ENCODE measurements around the gene C1QTNF6. TPM values are rescaled to one million over a fixed set of nuclear protein-coding genes. Genes with fewer than 3 reads are reported as not detected.

The C1QTNF6 gene
- total and polyA plus RNA-seq, 2 experiments from 2014 or later = 23.6 to 29.7 TPM

DNA sequence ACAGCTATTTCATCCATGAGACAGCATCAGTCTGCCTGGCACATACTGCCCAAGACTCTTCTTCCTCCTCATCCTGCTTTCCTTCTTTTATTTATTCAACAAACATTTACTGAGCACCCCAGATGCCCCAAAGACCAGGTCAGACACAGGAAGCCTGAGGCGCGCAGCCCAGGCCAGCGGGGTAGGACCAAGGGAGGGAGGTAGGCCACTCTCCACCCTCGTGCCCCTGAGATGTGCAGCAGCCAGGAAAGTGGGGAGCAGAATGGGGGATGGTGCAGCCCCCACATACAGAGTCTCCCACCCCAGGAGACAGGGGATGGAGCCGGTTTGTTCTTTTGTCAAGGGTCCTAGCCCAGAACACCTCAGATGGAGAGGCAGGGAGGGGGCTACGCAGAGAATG lies 34.1 kb downstream of the C1QTNF6 start:
- Histone ChIP-seq H3K36me3 (replicated peaks; ENCODE audit: insufficient read depth, low read depth) (no peaks in the 10 kb centered on the region), H3K79me2 (no peaks in the 10 kb centered on the region), H3K9me2 (replicated peaks; ENCODE audit: insufficient read depth) (no peaks in the 10 kb centered on the region), H4K20me1 (ENCODE audit: insufficient read depth, poor library complexity, severe bottlenecking) (no peaks in the 10 kb centered on the region), H3K4me1 (ENCODE audit: insufficient read depth) (no peaks in the 10 kb centered on the region), H2AFZ (no peak overlapping the region), H3K27ac (no peak overlapping the region), H3K27me3 (no peaks in the 10 kb centered on the region), H3K9me3 (ENCODE audit: low read depth) (no peaks in the 10 kb centered on the region), H3K4me3 (no peak overlapping the region), H3K4me2 (no peak overlapping the region)
- WGBS (ENCODE audit: low lambda C conversion rate, missing lambda C conversion rate) = 95% methylated on average over 6 of the region's 6 CpGs
- DNase-seq (ENCODE audit: low spot score) = no peak
- no peak for TF ChIP-seq EZH2phosphoT487 (IDR thresholded peaks at IDR 0.05; ENCODE audit: low read depth, severe bottlenecking, unreplicated experiment)
- TF ChIP-seq, protein P1, sequence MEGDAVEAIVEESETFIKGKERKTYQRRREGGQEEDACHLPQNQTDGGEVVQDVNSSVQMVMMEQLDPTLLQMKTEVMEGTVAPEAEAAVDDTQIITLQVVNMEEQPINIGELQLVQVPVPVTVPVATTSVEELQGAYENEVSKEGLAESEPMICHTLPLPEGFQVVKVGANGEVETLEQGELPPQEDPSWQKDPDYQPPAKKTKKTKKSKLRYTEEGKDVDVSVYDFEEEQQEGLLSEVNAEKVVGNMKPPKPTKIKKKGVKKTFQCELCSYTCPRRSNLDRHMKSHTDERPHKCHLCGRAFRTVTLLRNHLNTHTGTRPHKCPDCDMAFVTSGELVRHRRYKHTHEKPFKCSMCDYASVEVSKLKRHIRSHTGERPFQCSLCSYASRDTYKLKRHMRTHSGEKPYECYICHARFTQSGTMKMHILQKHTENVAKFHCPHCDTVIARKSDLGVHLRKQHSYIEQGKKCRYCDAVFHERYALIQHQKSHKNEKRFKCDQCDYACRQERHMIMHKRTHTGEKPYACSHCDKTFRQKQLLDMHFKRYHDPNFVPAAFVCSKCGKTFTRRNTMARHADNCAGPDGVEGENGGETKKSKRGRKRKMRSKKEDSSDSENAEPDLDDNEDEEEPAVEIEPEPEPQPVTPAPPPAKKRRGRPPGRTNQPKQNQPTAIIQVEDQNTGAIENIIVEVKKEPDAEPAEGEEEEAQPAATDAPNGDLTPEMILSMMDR (IDR thresholded peaks at IDR 0.05; ENCODE audit: poor library complexity) = no peak
- TF ChIP-seq EZH2 (IDR thresholded peaks at IDR 0.05; ENCODE audit: borderline replicate concordance) = no peak

DNA sequence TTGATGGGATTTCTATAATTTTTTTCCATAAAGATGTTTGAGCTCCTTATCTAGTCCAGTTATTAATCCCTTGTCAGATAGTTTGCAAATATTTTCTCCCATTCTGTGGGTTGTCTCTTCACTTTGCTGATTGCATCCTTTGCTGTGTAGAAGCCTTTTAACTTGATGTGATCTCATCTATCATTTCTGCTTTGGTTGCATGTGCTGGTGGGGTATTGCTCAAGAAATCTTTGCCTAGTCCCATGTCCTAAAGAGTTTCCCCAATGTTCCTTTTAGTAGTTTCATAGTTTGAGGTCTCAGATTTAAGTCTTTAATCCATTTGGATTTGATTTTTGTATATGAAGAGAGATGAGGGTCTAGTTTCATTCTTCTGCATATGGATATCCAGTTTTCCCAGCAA lies 36.6 kb downstream of the C1QTNF6 start:
- no peaks in the 10 kb centered on the region for H3K79me2 ChIP-seq
- no peak overlapping the region for H3K27ac ChIP-seq

GRCh38 chr22:37150701-37151100 lies 37.3 kb downstream of the C1QTNF6 start:
- Histone ChIP-seq H3K27me3 (no peaks in the 10 kb centered on the region), H3K9me3 (ENCODE audit: low read depth) (no peaks in the 10 kb centered on the region), H3K36me3 (replicated peaks; ENCODE audit: insufficient read depth, low read depth) (no peaks in the 10 kb centered on the region), H4K20me1 (ENCODE audit: insufficient read depth, poor library complexity, severe bottlenecking) (no peaks in the 10 kb centered on the region), H3K4me3 (no peak overlapping the region), H3K27ac (no peak overlapping the region), H3K4me1 (ENCODE audit: insufficient read depth) (no peaks in the 10 kb centered on the region), H3K9me2 (replicated peaks; ENCODE audit: insufficient read depth) (no peaks in the 10 kb centered on the region), H3K79me2 (no peaks in the 10 kb centered on the region), H2AFZ (no peak overlapping the region), H3K4me2 (no peak overlapping the region)
- DNase-seq (ENCODE audit: low spot score) = no peak
- TF ChIP-seq, protein P1 (IDR thresholded peaks at IDR 0.05; ENCODE audit: poor library complexity) = no peak
- no peak for TF ChIP-seq EZH2phosphoT487 (IDR thresholded peaks at IDR 0.05; ENCODE audit: low read depth, severe bottlenecking, unreplicated experiment)
- no peak for TF ChIP-seq EZH2 (IDR thresholded peaks at IDR 0.05; ENCODE audit: borderline replicate concordance)

More for the DNA sequence above, 36.6 kb downstream of the C1QTNF6 start:
- no peaks in the 10 kb centered on the region for H3K9me3 ChIP-seq (ENCODE audit: low read depth)
- no peak overlapping the region for H2AFZ ChIP-seq
- no peaks in the 10 kb centered on the region for H3K36me3 ChIP-seq (replicated peaks; ENCODE audit: insufficient read depth, low read depth)
- no peaks in the 10 kb centered on the region for H4K20me1 ChIP-seq (ENCODE audit: insufficient read depth, poor library complexity, severe bottlenecking)
- H3K27me3 ChIP-seq = no peaks in the 10 kb centered on the region
- no peak for DNase-seq (ENCODE audit: low spot score)
- TF ChIP-seq, protein P1 (IDR thresholded peaks at IDR 0.05; ENCODE audit: poor library complexity) = no peak
- TF ChIP-seq EZH2phosphoT487 (IDR thresholded peaks at IDR 0.05; ENCODE audit: low read depth, severe bottlenecking, unreplicated experiment) (no peak), EZH2 (IDR thresholded peaks at IDR 0.05; ENCODE audit: borderline replicate concordance) (no peak)
- no peak overlapping the region for H3K4me2 ChIP-seq
- no peak overlapping the region for H3K4me3 ChIP-seq
- H3K4me1 ChIP-seq (ENCODE audit: insufficient read depth) = no peaks in the 10 kb centered on the region
- no peaks in the 10 kb centered on the region for H3K9me2 ChIP-seq (replicated peaks; ENCODE audit: insufficient read depth)

Data from hepatocyte (in vitro differentiated cells).